ENCODE results near the gene SCGB1C1.

Gene SCGB1C1

DNA sequence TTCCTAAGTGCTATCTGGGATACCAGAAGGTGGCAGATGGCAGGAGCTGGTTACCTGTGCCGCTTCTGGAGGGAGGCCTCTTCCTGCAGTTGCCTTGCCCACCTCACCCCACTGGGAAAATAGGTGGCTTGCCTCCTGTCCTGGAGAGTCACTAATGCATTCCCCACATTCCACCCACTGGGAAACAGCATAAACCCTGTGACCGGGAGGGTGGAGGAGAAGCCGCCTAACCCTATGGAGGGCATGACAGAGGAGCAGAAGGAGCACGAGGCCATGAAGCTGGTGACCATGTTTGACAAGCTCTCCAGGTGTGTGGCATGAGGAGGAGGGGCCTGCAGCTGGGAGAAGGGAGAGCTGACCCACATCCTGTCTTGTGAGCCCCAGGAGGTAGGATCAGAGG is 20.2 kb downstream of the SCGB1C1 start:
- no peaks in the 10 kb centered on the region for H3K9me3 ChIP-seq (ENCODE audit: control extremely low read depth in 1 of 5, control insufficient read depth in 4 of 5, insufficient read depth in 2 of 5, low read depth in 1 of 5, low read length in 4 of 5)
- DNase-seq = no peak
- no CpG with 5 or more reads among the region's 4 CpGs for WGBS (ENCODE audit: insufficient coverage)
- peaks cover 16 to 69% (median 63%) of the 10 kb centered on the region in 4 experiments for H3K36me3 ChIP-seq (ENCODE audit: control insufficient read depth in 4 of 4, insufficient read depth in 4 of 4, low read length in 3 of 4)
- ChIA-PET POLR2A (no interaction called here), CTCF (interaction anchor here (1.1 to 1.6 kb wide), 2 partner anchors 11 to 17 kb away, joined by 3 read pairs; no protein-coding TSS in a partner anchor)
- no peak overlapping the region for H3K4me3 ChIP-seq (ENCODE audit: control insufficient read depth in 1 of 7, extremely low read depth in 1 of 7, insufficient read depth in 4 of 7, low read depth in 2 of 7, low read length in 6 of 7)
- H3K27ac ChIP-seq (ENCODE audit: insufficient read depth in 1 of 2, low read depth in 1 of 2, low read length in 2 of 2, poor library complexity in 1 of 2, severe bottlenecking in 2 of 2) = no peak overlapping the region
- H3K27me3 ChIP-seq (replicated peaks in 2 of 5; ENCODE audit: control insufficient read depth in 4 of 5, insufficient read depth in 5 of 5, low read length in 4 of 5) = no peaks in the 10 kb centered on the region
- peaks cover 0 to 19% (median 14%) of the 10 kb centered on the region in 4 experiments for H3K4me1 ChIP-seq (ENCODE audit: control extremely low read depth in 1 of 4, control insufficient read depth in 4 of 4, insufficient read depth in 4 of 4, low read length in 3 of 4)

DNA sequence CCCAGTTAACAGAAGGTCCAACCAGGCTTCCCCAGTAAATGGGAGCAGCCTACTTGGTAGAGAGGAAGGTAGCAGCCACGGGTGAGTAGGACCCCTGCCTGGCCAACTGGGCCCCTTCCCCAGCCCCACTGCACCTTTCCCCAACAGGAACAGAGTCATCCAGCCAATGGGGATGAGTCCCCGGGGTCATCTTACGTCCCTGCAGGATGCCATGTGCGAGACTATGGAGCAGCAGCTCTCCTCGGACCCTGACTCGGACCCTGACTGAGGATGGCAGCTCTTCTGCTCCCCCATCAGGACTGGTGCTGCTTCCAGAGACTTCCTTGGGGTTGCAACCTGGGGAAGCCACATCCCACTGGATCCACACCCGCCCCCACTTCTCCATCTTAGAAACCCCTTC is 21.2 kb downstream of the SCGB1C1 start:
- Histone ChIP-seq H3K9me3 (ENCODE audit: control extremely low read depth in 1 of 5, control insufficient read depth in 4 of 5, insufficient read depth in 2 of 5, low read depth in 1 of 5, low read length in 4 of 5) (no peaks in the 10 kb centered on the region), H3K27me3 (replicated peaks in 2 of 5; ENCODE audit: control insufficient read depth in 4 of 5, insufficient read depth in 5 of 5, low read length in 4 of 5) (no peaks in the 10 kb centered on the region), H3K36me3 (ENCODE audit: control insufficient read depth in 4 of 4, insufficient read depth in 4 of 4, low read length in 3 of 4) (peaks cover 16 to 75% (median 64%) of the 10 kb centered on the region in 4 experiments), H3K27ac (ENCODE audit: insufficient read depth in 1 of 2, low read depth in 1 of 2, low read length in 2 of 2, poor library complexity in 1 of 2, severe bottlenecking in 2 of 2) (no peak overlapping the region), H3K4me1 (ENCODE audit: control extremely low read depth in 1 of 4, control insufficient read depth in 4 of 4, insufficient read depth in 4 of 4, low read length in 3 of 4) (peaks cover 0 to 13% (median 10%) of the 10 kb centered on the region in 4 experiments), H3K4me3 (ENCODE audit: control insufficient read depth in 1 of 7, extremely low read depth in 1 of 7, insufficient read depth in 4 of 7, low read depth in 2 of 7, low read length in 6 of 7) (no peak overlapping the region)
- CTCF ChIA-PET = interaction anchor here (1.1 to 1.6 kb wide), 2 partner anchors 10 to 16 kb away, joined by 3 read pairs; no protein-coding TSS in a partner anchor
- DNase-seq = no peak
- POLR2A ChIA-PET = no interaction called here
- 96% methylated on average over 7 of the region's 7 CpGs for WGBS (ENCODE audit: insufficient coverage)

DNA sequence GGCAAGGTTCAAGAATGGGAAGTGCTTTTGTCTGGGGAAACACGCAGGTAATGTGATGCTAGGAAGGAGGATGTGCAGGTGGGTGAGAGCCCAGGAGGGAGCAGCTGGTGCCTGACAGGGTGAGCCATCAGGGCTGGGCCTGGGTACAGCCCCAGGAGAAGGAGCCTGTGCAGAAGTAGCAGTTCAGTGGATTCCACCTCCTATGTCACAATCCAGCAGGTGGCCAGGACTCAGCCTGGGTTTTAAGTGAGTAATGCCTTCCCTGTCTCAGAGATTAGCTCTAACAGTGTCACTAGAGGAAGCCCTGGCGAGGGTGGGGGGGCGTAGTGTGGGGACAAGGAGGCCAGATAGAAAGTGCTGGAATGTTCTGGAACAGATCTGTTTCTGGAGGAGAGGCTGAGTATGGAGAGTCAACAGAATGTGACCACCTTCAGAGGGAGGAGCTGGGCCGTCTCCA is 22.7 kb downstream of the SCGB1C1 start:
- Histone ChIP-seq H3K27me3 (replicated peaks in 2 of 5; ENCODE audit: control insufficient read depth in 4 of 5, insufficient read depth in 5 of 5, low read length in 4 of 5) (no peaks in the 10 kb centered on the region), H3K36me3 (ENCODE audit: control insufficient read depth in 4 of 4, insufficient read depth in 4 of 4, low read length in 3 of 4) (peaks cover 16 to 63% (median 53%) of the 10 kb centered on the region in 4 experiments), H3K4me1 (ENCODE audit: control extremely low read depth in 1 of 4, control insufficient read depth in 4 of 4, insufficient read depth in 4 of 4, low read length in 3 of 4) (no peaks in the 10 kb centered on the region), H3K4me3 (ENCODE audit: control insufficient read depth in 1 of 7, extremely low read depth in 1 of 7, insufficient read depth in 4 of 7, low read depth in 2 of 7, low read length in 6 of 7) (no peak overlapping the region), H3K27ac (ENCODE audit: insufficient read depth in 1 of 2, low read depth in 1 of 2, low read length in 2 of 2, poor library complexity in 1 of 2, severe bottlenecking in 2 of 2) (no peak overlapping the region), H3K9me3 (ENCODE audit: control extremely low read depth in 1 of 5, control insufficient read depth in 4 of 5, insufficient read depth in 2 of 5, low read depth in 1 of 5, low read length in 4 of 5) (no peaks in the 10 kb centered on the region)
- no peak for DNase-seq
- CTCF ChIA-PET = interaction anchor here (0.9 to 2.0 kb wide), 6 partner anchors 9 to 146 kb away, joined by 3 to 5 read pairs (median 3); no protein-coding TSS in a partner anchor
- WGBS (ENCODE audit: insufficient coverage) = 89% methylated on average over 4 of the region's 4 CpGs
- POLR2A ChIA-PET = interaction anchor here (0.6 to 0.9 kb wide), 2 partner anchors 11 to 441 kb away, joined by 3 read pairs; no protein-coding TSS in a partner anchor

DNA sequence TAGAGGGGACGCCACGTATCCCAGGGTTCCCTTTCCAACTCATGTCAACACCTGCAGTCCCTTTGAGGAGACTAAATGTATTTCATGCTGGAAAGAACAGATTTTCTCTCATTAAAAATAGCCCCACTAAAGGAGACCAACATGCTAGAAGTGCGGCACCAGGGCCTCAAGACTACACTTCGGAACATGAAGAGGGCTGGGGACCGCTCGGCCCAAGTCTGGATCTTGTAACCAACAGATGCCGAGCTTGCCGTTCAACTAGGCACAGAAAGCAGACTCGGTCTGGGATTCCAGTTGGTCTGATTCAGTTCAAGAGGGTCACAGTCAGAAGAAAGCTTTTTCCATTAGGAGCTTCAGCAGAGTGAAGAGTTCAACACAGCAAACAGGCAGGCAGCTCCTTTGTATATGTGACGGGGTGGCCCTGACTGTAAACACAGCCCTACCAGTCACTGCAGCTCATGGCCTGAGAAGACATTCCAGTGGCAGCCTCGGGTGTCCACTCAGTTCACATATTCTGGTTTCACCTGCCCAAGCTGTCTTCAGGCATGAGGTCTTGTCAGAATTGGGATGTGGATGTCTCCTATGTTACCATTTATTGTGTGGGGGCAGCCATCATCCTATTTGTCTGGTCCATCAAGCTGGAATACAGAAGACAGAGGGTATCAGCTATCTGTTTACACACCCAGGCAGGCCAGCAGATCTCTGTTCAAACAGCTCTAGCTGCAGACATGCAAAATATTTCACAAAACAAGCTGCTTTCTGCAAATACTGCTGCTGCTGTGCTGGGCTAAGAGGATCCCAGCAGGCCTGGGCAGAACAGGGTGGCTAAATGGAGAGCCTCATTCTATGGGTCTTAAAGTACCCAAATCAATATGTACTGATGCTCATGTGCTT is 23.4 kb downstream of the SCGB1C1 start:
- H3K4me1 ChIP-seq (ENCODE audit: control extremely low read depth in 1 of 4, control insufficient read depth in 4 of 4, insufficient read depth in 4 of 4, low read length in 3 of 4) = no peaks in the 10 kb centered on the region
- DNase-seq = no peak
- 95% methylated on average over 10 of the region's 11 CpGs for WGBS (ENCODE audit: insufficient coverage)
- no peak overlapping the region for H3K4me3 ChIP-seq (ENCODE audit: control insufficient read depth in 1 of 7, extremely low read depth in 1 of 7, insufficient read depth in 4 of 7, low read depth in 2 of 7, low read length in 6 of 7)
- CTCF ChIA-PET = interaction anchor here (0.9 to 2.0 kb wide), 5 partner anchors 9 to 42 kb away, joined by 3 to 5 read pairs (median 3); no protein-coding TSS in a partner anchor
- H3K36me3 ChIP-seq (ENCODE audit: control insufficient read depth in 4 of 4, insufficient read depth in 4 of 4, low read length in 3 of 4) = peaks cover 13 to 56% (median 46%) of the 10 kb centered on the region in 4 experiments
- H3K27ac ChIP-seq (ENCODE audit: insufficient read depth in 1 of 2, low read depth in 1 of 2, low read length in 2 of 2, poor library complexity in 1 of 2, severe bottlenecking in 2 of 2) = peak overlapping the region in 1 of 2 experiments; percentile 7
- no peaks in the 10 kb centered on the region for H3K9me3 ChIP-seq (ENCODE audit: control extremely low read depth in 1 of 5, control insufficient read depth in 4 of 5, insufficient read depth in 2 of 5, low read depth in 1 of 5, low read length in 4 of 5)
- H3K27me3 ChIP-seq (replicated peaks in 2 of 5; ENCODE audit: control insufficient read depth in 4 of 5, insufficient read depth in 5 of 5, low read length in 4 of 5) = no peaks in the 10 kb centered on the region
- POLR2A ChIA-PET = interaction anchor here (0.6 to 0.9 kb wide), 2 partner anchors 10 to 440 kb away, joined by 3 read pairs; no protein-coding TSS in a partner anchor

DNA sequence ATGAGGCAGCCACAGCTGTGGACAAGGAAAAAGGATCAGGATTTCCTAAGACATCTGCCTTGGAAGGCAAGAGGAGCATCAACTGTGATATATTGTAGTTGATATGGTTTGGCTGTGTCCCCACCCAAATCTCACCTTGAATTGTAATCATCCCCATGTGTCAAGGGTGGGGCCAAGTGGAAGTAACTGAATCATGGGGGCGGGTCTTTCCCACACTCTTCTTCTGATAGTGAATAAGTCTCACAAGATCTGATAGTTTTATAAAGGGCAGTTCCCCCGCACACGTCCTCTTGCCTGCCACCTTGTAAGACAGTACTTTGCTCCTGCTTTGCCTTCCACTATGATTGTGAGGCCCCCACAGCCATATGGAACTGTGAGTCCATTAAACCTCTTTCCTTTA is 24.8 kb downstream of the SCGB1C1 start:
- no peaks in the 10 kb centered on the region for H3K9me3 ChIP-seq (ENCODE audit: control extremely low read depth in 1 of 5, control insufficient read depth in 4 of 5, insufficient read depth in 2 of 5, low read depth in 1 of 5, low read length in 4 of 5)
- peaks cover 11 to 51% (median 38%) of the 10 kb centered on the region in 4 experiments for H3K36me3 ChIP-seq (ENCODE audit: control insufficient read depth in 4 of 4, insufficient read depth in 4 of 4, low read length in 3 of 4)
- 100% methylated on average over 2 of the region's 3 CpGs for WGBS (ENCODE audit: insufficient coverage)
- H3K4me3 ChIP-seq (ENCODE audit: control insufficient read depth in 1 of 7, extremely low read depth in 1 of 7, insufficient read depth in 4 of 7, low read depth in 2 of 7, low read length in 6 of 7) = no peak overlapping the region
- ChIA-PET POLR2A (interaction anchor here (0.6 kb wide), 1 partner anchor 9 kb away, joined by 3 read pairs; no protein-coding TSS in a partner anchor), CTCF (interaction anchor here (0.9 to 2.6 kb wide), 4 partner anchors 10 to 20 kb away, joined by 3 to 14 read pairs (median 4); partner anchors contain the start of genes BET1L and RIC8A)
- H3K4me1 ChIP-seq (ENCODE audit: control extremely low read depth in 1 of 4, control insufficient read depth in 4 of 4, insufficient read depth in 4 of 4, low read length in 3 of 4) = no peaks in the 10 kb centered on the region
- H3K27me3 ChIP-seq (replicated peaks in 2 of 5; ENCODE audit: control insufficient read depth in 4 of 5, insufficient read depth in 5 of 5, low read length in 4 of 5) = no peaks in the 10 kb centered on the region
- H3K27ac ChIP-seq (ENCODE audit: insufficient read depth in 1 of 2, low read depth in 1 of 2, low read length in 2 of 2, poor library complexity in 1 of 2, severe bottlenecking in 2 of 2) = no peak overlapping the region
- no peak for DNase-seq

DNA sequence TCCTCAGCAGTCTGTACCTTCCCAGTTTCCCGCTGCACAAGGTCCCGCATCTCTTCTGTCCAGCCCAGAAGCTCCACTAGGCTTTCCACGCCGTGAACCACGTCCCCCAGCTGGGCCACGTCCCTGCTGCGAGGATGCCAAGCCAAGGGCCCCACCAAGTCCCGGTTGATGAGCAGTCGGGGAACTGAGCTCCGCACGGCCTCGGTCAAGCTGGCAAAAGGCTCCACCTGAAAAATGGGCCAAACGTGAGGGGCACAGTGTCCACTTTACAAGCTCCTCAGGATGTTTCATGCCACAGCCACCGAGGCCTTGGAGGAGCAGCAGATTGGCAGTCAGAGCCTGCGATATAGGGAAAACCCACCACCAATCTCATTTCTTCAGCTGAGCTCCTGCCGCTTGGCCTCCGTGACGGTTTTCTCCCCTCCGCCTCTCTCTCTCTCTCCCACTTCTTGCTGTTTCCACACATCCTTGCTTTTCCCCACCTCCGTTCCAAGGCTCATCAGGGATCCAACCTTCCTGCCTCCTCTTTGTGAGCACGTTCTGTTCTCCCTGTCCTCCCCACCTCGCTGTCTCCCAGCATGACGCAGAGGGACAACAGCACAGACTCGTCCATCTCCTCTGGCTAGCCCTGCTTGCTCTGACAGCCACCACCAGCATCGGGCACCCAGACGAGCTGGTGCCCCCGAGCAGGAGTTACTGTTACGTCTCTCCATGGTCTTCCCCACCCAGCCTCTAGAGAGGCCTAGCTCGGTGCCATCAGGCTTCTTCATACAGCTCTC is 26.1 kb downstream of the SCGB1C1 start:
- Histone ChIP-seq H3K27me3 (replicated peaks in 2 of 5; ENCODE audit: control insufficient read depth in 4 of 5, insufficient read depth in 5 of 5, low read length in 4 of 5) (no peaks in the 10 kb centered on the region), H3K4me3 (ENCODE audit: control insufficient read depth in 1 of 7, extremely low read depth in 1 of 7, insufficient read depth in 4 of 7, low read depth in 2 of 7, low read length in 6 of 7) (no peak overlapping the region), H3K4me1 (ENCODE audit: control extremely low read depth in 1 of 4, control insufficient read depth in 4 of 4, insufficient read depth in 4 of 4, low read length in 3 of 4) (no peaks in the 10 kb centered on the region), H3K36me3 (ENCODE audit: control insufficient read depth in 4 of 4, insufficient read depth in 4 of 4, low read length in 3 of 4) (peaks cover 5 to 44% (median 32%) of the 10 kb centered on the region in 4 experiments), H3K9me3 (ENCODE audit: control extremely low read depth in 1 of 5, control insufficient read depth in 4 of 5, insufficient read depth in 2 of 5, low read depth in 1 of 5, low read length in 4 of 5) (no peaks in the 10 kb centered on the region), H3K27ac (ENCODE audit: insufficient read depth in 1 of 2, low read depth in 1 of 2, low read length in 2 of 2, poor library complexity in 1 of 2, severe bottlenecking in 2 of 2) (no peak overlapping the region)
- DNase-seq = no peak
- ChIA-PET CTCF (interaction anchor here (0.8 to 2.6 kb wide), 6 partner anchors 9 to 31 kb away, joined by 3 to 14 read pairs (median 3); partner anchors contain the start of genes BET1L and RIC8A), POLR2A (no interaction called here)
- 94% methylated on average over 28 of the region's 29 CpGs for WGBS (ENCODE audit: insufficient coverage)

Measured in common myeloid progenitor, CD34-positive (primary cell).